Lower leg skin (tissue), 3 donors: ENCODE data around the gene KIAA2012.

Experiments used
- CTCF ChIP-seq, 3 donors: fragments of 450-650 bp; IDR thresholded peaks; one replicate each; pipeline ENCODE4 v1.5.1; 2016; ENCODE audit warnings: antibody characterized with exemption in 3 of 3, mild to moderate bottlenecking in 3 of 3, moderate library complexity in 2 of 3
- POLR2A ChIP-seq, 2 donors: fragments of 450-650 bp; IDR thresholded peaks; one replicate each; pipeline ENCODE4 v1.6.1; 2016 to 2017; ENCODE audit warnings: antibody characterized with exemption in 2 of 2, mild to moderate bottlenecking in 1 of 2, moderate library complexity in 1 of 2

GRCh38 chr2:202196727-202197126 is 123.7 kb downstream of the KIAA2012 start:
- TF ChIP-seq POLR2A (IDR thresholded peaks at IDR 0.05): no peak
- TF ChIP-seq CTCF (IDR thresholded peaks at IDR 0.05): no peak
